Neural cell (in vitro differentiated cells): ENCODE measurements around the gene FAM83C. TPM values are rescaled to one million over a fixed set of nuclear protein-coding genes. Genes with fewer than 3 reads are reported as not detected.

Experiments used
- H2AFZ ChIP-seq: fragments of 200-600, 300-800 bp; sonication (generic), shearing (Covaris generic); 2 replicates; pipeline ENCODE4 v1.6.0; 2014; ENCODE audit warnings: low read depth, mild to moderate bottlenecking, antibody characterized with exemption, low read length, moderate library complexity
- H3F3A ChIP-seq: fragments of 200-600 bp; shearing (Covaris generic); 2 replicates; pipeline ENCODE4 v1.6.1; 2016; ENCODE audit warnings: mild to moderate bottlenecking, moderate library complexity, mixed read lengths, antibody characterized with exemption, low read length; ENCODE audit not compliant: insufficient read depth, poor library complexity, severe bottlenecking
- H3K27ac ChIP-seq: fragments of 200-600, 300-800 bp; sonication (generic), shearing (Covaris generic); 2 replicates; pipeline ENCODE4 v1.5.1; 2014; ENCODE audit warnings: mild to moderate bottlenecking, low read length, moderate library complexity
- H3K27me3 ChIP-seq: fragments of 300-800, 200-600 bp; sonication (generic), shearing (Covaris generic); 2 replicates; pipeline ENCODE4 v1.6.0; 2014; ENCODE audit warnings: mild to moderate bottlenecking, low read depth, low read length, moderate library complexity; ENCODE audit not compliant: insufficient read depth
- H3K36me3 ChIP-seq: fragments of 300-800, 200-600 bp; sonication (generic), shearing (Covaris generic); 2 replicates; pipeline ENCODE4 v1.5.1; 2014; ENCODE audit warnings: mild to moderate bottlenecking, antibody characterized with exemption, low read length, moderate library complexity; ENCODE audit not compliant: insufficient read depth
- H3K4me2 ChIP-seq: fragments of 300-800, 200-600 bp; sonication (generic), shearing (Covaris generic); 2 replicates; pipeline ENCODE4 v1.6.0; 2014; ENCODE audit warnings: mild to moderate bottlenecking, low read length
- H3K4me3 ChIP-seq: fragments of 300-800, 200-600 bp; sonication (generic), shearing (Covaris generic); 2 replicates; pipeline ENCODE4 v1.5.1; 2014; ENCODE audit warnings: mild to moderate bottlenecking, low read length, moderate library complexity
- H3K79me2 ChIP-seq: fragments of 200-600 bp; shearing (Covaris generic); replicated peaks from 2 replicates; pipeline ENCODE4 v1.6.0; 2014; ENCODE audit warnings: mild to moderate bottlenecking, low read length, moderate library complexity; ENCODE audit not compliant: insufficient read depth
- H3K9ac ChIP-seq: fragments of 300-800, 200-600 bp; sonication (generic), shearing (Covaris generic); 2 replicates; pipeline ENCODE4 v1.6.1; 2016; ENCODE audit warnings: mild to moderate bottlenecking, low read length, mixed read lengths
- H3K9me2 ChIP-seq: fragments of 200-600 bp; shearing (Covaris generic); 2 replicates; pipeline ENCODE4 v1.6.1; 2016; ENCODE audit warnings: mild to moderate bottlenecking, low read length, mixed read lengths; ENCODE audit not compliant: insufficient read depth
- H3K9me3 ChIP-seq: fragments of 200-600, 300-800 bp; sonication (generic), shearing (Covaris generic); 2 replicates; pipeline ENCODE4 v1.6.1; 2016; ENCODE audit warnings: mild to moderate bottlenecking, mixed run types, low read length, moderate library complexity, mixed read lengths
- H4K20me1 ChIP-seq: fragments of 200-600 bp; shearing (Covaris generic); 2 replicates; pipeline ENCODE4 v1.6.1; 2016; ENCODE audit warnings: mild to moderate bottlenecking, mixed run types; ENCODE audit not compliant: insufficient read depth
- EP300 ChIP-seq: fragments of 450-650 bp; conservative IDR thresholded peaks from 2 replicates; pipeline ENCODE4 v1.6.1; 2014; ENCODE audit warnings: antibody characterized with exemption, mild to moderate bottlenecking, moderate library complexity; ENCODE audit not compliant: poor library complexity, severe bottlenecking
- EZH2 ChIP-seq: fragments of 200-600, 300-800 bp; shearing (Covaris generic), sonication (generic); IDR thresholded peaks from 2 replicates; pipeline ENCODE4 v1.6.1; 2014; ENCODE audit warnings: antibody characterized with exemption, low read length, borderline replicate concordance, mild to moderate bottlenecking; ENCODE audit not compliant: insufficient read depth, poor library complexity, severe bottlenecking
- MXI1 ChIP-seq: fragments of 450-650 bp; conservative IDR thresholded peaks from 2 replicates; pipeline ENCODE4 v1.6.1; 2014; ENCODE audit warnings: antibody characterized with exemption, mild to moderate bottlenecking; ENCODE audit not compliant: poor library complexity, severe bottlenecking
- POLR2AphosphoS5 ChIP-seq: IDR thresholded peaks from 2 replicates; pipeline ENCODE4 v1.6.1; 2012
- RAD21 ChIP-seq: fragments of 450-650 bp; conservative IDR thresholded peaks from 2 replicates; pipeline ENCODE4 v1.6.1; 2014; ENCODE audit warnings: antibody characterized with exemption, mild to moderate bottlenecking, moderate library complexity
- REST ChIP-seq: IDR thresholded peaks from 2 replicates; pipeline ENCODE4 v1.6.1; 2012; ENCODE audit warnings: borderline replicate concordance
- SMC3 ChIP-seq: fragments of 450-650 bp; conservative IDR thresholded peaks from 2 replicates; pipeline ENCODE4 v1.6.1; 2014; ENCODE audit warnings: antibody characterized with exemption, mild to moderate bottlenecking, moderate library complexity; ENCODE audit not compliant: poor library complexity
- TAF1 ChIP-seq: IDR thresholded peaks from 2 replicates; pipeline ENCODE4 v1.6.1; 2012; ENCODE audit warnings: low read depth
- polyA plus RNA-seq: library from polyadenylated mRNA; depleted of rRNA; stranded (reverse); fragments of >200 nt; gene quantifications from 2 replicates; pipeline ENCODE4 v1.2.3, GENCODE V29; 2014
- TF ChIP-seq, protein P1 (sequence below): fragments of 450-650 bp; IDR thresholded peaks from 2 replicates; pipeline ENCODE4 v1.5.1; 2014; ENCODE audit warnings: antibody characterized with exemption, mild to moderate bottlenecking, moderate library complexity; ENCODE audit not compliant: poor library complexity, severe bottlenecking

The FAM83C gene
- polyA plus RNA-seq, 1 donor from 2014 or later = not detected

DNA sequence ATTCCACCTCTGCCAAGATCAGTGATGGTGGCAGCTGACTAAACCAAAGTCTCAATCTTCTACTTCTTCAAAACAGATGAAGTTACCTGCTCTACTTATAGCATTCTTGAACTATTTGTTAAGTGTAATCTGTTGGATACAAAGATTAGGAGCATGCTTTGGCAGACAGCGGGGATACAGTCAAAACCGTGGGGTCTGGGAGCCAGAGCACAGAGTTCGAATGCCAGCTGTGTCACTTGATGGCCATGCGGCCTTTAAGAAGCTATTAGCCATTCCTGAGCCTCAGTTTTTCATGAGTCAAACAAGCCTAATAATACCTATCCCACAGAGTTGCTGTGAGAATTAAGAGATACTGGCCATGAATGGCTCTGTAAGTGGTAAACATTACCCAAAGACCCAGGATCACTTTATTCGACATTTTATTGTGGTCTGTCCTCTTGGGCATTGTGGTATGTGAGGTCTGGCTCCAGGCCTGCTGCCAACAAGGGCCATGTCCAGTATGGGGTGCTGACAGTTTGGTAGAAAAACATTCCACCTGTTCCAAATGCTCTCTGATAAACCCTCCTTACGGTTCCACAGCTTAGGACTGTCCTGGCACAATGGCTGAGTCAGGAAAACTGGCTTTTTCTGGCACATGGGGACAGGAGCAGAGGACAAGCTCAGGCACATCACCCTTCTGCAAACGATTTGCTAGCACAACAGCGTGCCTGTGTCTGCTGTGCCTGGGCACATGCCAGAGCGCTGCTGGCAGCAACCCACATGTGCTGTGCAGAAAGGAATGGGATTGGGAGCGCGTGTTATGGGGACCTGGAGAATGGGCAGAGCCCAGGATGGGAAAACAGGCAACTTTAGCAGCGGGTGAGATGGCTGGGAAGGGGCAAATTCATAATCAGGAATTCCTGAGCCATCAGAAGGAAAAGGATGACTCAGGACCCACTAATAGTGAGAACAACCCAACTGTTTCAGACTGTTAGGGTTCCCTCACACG is 15.7 kb upstream of the FAM83C start:
- Histone ChIP-seq H3K9me2 (no peaks in the 10 kb centered on the region), H3K27ac (no peak overlapping the region), H3K4me2 (no peak overlapping the region), H3K79me2 (no peaks in the 10 kb centered on the region), H3K4me3 (no peak overlapping the region), H3K9me3 (no peaks in the 10 kb centered on the region), H3F3A (no peaks in the 10 kb centered on the region), H3K27me3 (no peaks in the 10 kb centered on the region), H3K36me3 (no peaks in the 10 kb centered on the region), H2AFZ (no peak overlapping the region), H3K9ac (no peak overlapping the region), H4K20me1 (no peaks in the 10 kb centered on the region)
- TF ChIP-seq TAF1 (no peak), RAD21 (no peak), SMC3 (no peak), EP300 (no peak), MXI1 (no peak), EZH2 (no peak), REST (no peak), POLR2AphosphoS5 (no peak)
- TF ChIP-seq, protein P1, sequence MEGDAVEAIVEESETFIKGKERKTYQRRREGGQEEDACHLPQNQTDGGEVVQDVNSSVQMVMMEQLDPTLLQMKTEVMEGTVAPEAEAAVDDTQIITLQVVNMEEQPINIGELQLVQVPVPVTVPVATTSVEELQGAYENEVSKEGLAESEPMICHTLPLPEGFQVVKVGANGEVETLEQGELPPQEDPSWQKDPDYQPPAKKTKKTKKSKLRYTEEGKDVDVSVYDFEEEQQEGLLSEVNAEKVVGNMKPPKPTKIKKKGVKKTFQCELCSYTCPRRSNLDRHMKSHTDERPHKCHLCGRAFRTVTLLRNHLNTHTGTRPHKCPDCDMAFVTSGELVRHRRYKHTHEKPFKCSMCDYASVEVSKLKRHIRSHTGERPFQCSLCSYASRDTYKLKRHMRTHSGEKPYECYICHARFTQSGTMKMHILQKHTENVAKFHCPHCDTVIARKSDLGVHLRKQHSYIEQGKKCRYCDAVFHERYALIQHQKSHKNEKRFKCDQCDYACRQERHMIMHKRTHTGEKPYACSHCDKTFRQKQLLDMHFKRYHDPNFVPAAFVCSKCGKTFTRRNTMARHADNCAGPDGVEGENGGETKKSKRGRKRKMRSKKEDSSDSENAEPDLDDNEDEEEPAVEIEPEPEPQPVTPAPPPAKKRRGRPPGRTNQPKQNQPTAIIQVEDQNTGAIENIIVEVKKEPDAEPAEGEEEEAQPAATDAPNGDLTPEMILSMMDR = no peak

DNA sequence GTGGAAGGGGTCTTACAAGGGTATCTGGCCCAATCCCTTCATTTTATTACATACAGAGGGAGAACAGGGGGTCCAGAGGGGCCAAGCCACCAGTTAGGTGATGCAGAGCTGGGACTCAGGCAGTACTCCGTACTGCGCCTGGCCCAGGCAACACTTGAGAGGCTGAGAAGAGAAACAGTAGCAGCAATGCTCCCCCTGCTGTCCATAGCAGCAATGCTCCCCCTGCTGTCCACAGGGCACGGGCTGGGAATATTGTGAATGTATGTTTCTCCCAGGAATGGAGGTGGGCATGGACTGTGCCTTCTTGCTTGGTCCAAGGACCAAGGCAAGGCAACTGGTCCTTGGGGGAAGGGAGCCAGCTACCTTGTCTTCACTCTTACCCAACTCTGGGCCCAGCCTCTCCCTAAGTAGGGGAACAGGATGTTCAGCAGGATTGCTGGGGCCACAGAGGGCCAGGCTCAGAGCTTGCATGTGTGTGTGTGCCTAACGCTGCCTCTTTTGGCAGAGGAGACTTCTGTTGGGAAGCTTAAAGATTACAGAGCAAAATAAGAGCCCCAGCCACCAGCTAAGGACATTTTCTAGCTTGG is 14.8 kb upstream of the FAM83C start:
- no peaks in the 10 kb centered on the region for H3K9me2 ChIP-seq
- TF ChIP-seq SMC3 (peak; percentile 53), TAF1 (no peak), POLR2AphosphoS5 (no peak), EZH2 (no peak), RAD21 (peak; percentile 32), REST (no peak), EP300 (no peak), MXI1 (no peak)
- TF ChIP-seq, protein P1 = peak; percentile 48
- H3K4me3 ChIP-seq = no peak overlapping the region
- H3K4me2 ChIP-seq = no peak overlapping the region
- H3K79me2 ChIP-seq = no peaks in the 10 kb centered on the region
- no peak overlapping the region for H3K27ac ChIP-seq
- H3F3A ChIP-seq = no peaks in the 10 kb centered on the region
- no peak overlapping the region for H2AFZ ChIP-seq
- H4K20me1 ChIP-seq = no peaks in the 10 kb centered on the region
- H3K36me3 ChIP-seq = no peaks in the 10 kb centered on the region
- no peaks in the 10 kb centered on the region for H3K9me3 ChIP-seq
- H3K9ac ChIP-seq = no peak overlapping the region
- no peaks in the 10 kb centered on the region for H3K27me3 ChIP-seq
